Liver (tissue), 3 donors: ENCODE data around the gene MID1.

Experiments used
- FOXA1 ChIP-seq: IDR thresholded peaks from 2 replicates; pipeline ENCODE4 v1.6.1; 2016; ENCODE audit warnings: antibody characterized with exemption
- NR2F2 ChIP-seq: IDR thresholded peaks from 2 replicates; pipeline ENCODE4 v1.6.1; 2016; ENCODE audit warnings: antibody characterized with exemption
- RAD21 ChIP-seq, 2 donors: IDR thresholded peaks; 2 replicates each; pipeline ENCODE4 v1.6.1; 2016; ENCODE audit warnings: antibody characterized with exemption in 2 of 2, mild to moderate bottlenecking in 2 of 2
- TAF1 ChIP-seq: conservative IDR thresholded peaks from 2 replicates; pipeline ENCODE4 v1.6.1; 2016; ENCODE audit warnings: antibody characterized with exemption, mild to moderate bottlenecking
- TF ChIP-seq, protein P1 (sequence below): fragments of 150-350 bp; IDR thresholded peaks from 2 replicates; pipeline ENCODE4 v1.5.1; 2017; ENCODE audit warnings: improper control_type of control experiment, low read depth, low read length; ENCODE audit not compliant: missing input control
- TF ChIP-seq, protein P2 (sequence below): IDR thresholded peaks from 2 replicates; pipeline ENCODE4 v1.6.1; 2016; ENCODE audit warnings: antibody characterized with exemption
- TF ChIP-seq, protein P3 (sequence below): IDR thresholded peaks from 2 replicates; pipeline ENCODE4 v1.6.1; 2016; ENCODE audit warnings: antibody characterized with exemption, mild to moderate bottlenecking
- donor health status: healthy.
- donor health status: healthy.

DNA sequence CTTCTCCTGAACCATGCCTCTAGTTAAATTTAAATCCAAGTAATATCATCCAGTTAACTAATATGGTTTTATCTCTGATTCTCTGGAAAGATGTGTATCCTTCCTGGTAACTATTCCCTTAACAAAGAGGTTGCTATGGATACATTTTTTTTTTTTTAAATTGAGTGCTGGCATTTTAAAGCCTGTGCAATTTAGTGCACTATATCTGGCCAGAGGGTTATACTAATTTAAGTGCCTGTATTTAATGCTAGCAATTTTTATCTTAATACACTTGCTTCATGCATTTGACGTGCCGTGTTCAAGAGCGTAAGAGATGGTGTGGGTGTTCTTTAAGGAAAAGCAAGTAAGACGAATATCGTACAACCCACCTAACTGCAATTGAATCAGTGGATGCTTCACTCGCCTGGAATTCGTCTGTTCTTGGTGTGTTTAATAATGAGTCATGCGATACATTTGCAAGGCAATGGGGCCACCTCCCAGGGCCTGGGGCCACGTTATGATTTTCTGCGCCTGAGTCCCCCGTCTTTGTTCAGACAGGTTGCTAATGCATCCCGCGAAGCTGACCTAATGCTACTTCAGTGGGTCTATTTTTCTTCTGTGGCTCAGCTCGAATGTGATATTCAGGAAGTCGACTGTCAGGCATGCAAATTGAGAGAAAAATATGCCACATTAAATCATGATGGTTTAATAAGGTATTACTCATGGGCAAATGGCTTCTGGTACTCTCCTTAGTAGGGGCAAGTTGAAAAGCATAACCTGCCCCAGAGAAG, 14.2 kb upstream of the MID1 start:
- TF ChIP-seq, protein P1, sequence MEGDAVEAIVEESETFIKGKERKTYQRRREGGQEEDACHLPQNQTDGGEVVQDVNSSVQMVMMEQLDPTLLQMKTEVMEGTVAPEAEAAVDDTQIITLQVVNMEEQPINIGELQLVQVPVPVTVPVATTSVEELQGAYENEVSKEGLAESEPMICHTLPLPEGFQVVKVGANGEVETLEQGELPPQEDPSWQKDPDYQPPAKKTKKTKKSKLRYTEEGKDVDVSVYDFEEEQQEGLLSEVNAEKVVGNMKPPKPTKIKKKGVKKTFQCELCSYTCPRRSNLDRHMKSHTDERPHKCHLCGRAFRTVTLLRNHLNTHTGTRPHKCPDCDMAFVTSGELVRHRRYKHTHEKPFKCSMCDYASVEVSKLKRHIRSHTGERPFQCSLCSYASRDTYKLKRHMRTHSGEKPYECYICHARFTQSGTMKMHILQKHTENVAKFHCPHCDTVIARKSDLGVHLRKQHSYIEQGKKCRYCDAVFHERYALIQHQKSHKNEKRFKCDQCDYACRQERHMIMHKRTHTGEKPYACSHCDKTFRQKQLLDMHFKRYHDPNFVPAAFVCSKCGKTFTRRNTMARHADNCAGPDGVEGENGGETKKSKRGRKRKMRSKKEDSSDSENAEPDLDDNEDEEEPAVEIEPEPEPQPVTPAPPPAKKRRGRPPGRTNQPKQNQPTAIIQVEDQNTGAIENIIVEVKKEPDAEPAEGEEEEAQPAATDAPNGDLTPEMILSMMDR: no peak
- TF ChIP-seq RAD21 (IDR thresholded peaks at IDR 0.05): no peak
- no peak for TF ChIP-seq TAF1
- TF ChIP-seq, protein P2, sequence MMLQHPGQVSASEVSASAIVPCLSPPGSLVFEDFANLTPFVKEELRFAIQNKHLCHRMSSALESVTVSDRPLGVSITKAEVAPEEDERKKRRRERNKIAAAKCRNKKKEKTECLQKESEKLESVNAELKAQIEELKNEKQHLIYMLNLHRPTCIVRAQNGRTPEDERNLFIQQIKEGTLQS: no peak
- TF ChIP-seq NR2F2: no peak
- TF ChIP-seq FOXA1: no peak
- TF ChIP-seq, protein P3, sequence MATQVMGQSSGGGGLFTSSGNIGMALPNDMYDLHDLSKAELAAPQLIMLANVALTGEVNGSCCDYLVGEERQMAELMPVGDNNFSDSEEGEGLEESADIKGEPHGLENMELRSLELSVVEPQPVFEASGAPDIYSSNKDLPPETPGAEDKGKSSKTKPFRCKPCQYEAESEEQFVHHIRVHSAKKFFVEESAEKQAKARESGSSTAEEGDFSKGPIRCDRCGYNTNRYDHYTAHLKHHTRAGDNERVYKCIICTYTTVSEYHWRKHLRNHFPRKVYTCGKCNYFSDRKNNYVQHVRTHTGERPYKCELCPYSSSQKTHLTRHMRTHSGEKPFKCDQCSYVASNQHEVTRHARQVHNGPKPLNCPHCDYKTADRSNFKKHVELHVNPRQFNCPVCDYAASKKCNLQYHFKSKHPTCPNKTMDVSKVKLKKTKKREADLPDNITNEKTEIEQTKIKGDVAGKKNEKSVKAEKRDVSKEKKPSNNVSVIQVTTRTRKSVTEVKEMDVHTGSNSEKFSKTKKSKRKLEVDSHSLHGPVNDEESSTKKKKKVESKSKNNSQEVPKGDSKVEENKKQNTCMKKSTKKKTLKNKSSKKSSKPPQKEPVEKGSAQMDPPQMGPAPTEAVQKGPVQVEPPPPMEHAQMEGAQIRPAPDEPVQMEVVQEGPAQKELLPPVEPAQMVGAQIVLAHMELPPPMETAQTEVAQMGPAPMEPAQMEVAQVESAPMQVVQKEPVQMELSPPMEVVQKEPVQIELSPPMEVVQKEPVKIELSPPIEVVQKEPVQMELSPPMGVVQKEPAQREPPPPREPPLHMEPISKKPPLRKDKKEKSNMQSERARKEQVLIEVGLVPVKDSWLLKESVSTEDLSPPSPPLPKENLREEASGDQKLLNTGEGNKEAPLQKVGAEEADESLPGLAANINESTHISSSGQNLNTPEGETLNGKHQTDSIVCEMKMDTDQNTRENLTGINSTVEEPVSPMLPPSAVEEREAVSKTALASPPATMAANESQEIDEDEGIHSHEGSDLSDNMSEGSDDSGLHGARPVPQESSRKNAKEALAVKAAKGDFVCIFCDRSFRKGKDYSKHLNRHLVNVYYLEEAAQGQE: no peak
